Measurements from ENCODE around the gene CYBA. TPM values are rescaled to one million over a fixed set of nuclear protein-coding genes. Genes with fewer than 3 reads are reported as not detected.
A peak's percentile ranks its signal among the peaks of the same experiment; 100 is the strongest.
"Not testable (repeated sequence)": the region's sequence is repeated elsewhere in the genome, so short reads cannot be mapped to it uniquely, and the experiment has no call there.

CYBA gene
- total and polyA plus RNA-seq, 2 donors: 200 to 208 TPM

- Histone ChIP-seq H3K36me3 (ENCODE audit: control insufficient read depth in 2 of 2, insufficient read depth in 2 of 2, low read length in 1 of 2) (no peaks in the 10 kb centered on the region), H3K4me1 (ENCODE audit: control insufficient read depth in 2 of 2, insufficient read depth in 2 of 2, low read length in 2 of 2) (no peaks in the 10 kb centered on the region)
- 97% methylated on average over 10 of the region's 10 CpGs for WGBS
Observed at GRCh38 chr16:88669980-88670379, 19.1 kb upstream of the CYBA start.

GRCh38 chr16:88669493-88669892 lies 18.6 kb upstream of the CYBA start:
- H3K36me3 ChIP-seq (ENCODE audit: control insufficient read depth in 2 of 2, insufficient read depth in 2 of 2, low read length in 1 of 2); DNase-seq (ENCODE audit: low read depth in 6 of 9, low spot score in 9 of 9); H3K9me3 ChIP-seq (ENCODE audit: control insufficient read depth in 2 of 2, insufficient read depth in 1 of 2, low read length in 1 of 2); H3K27me3 ChIP-seq (ENCODE audit: control insufficient read depth in 2 of 2, insufficient read depth in 1 of 2, low read length in 1 of 2); H3K27ac ChIP-seq (ENCODE audit: low read depth in 1 of 2, low read length in 1 of 2); H3K4me1 ChIP-seq (ENCODE audit: control insufficient read depth in 2 of 2, insufficient read depth in 2 of 2, low read length in 2 of 2); H3K4me3 ChIP-seq (ENCODE audit: low read length in 2 of 2): not testable (repeated sequence)
- 97% methylated on average over 8 of the region's 8 CpGs for WGBS

More at GRCh38 chr16:88669980-88670379, 19.1 kb upstream of the CYBA start:
- DNase-seq (ENCODE audit: low read depth in 6 of 9, low spot score in 9 of 9): no peak
- no peaks in the 10 kb centered on the region for H3K27me3 ChIP-seq (ENCODE audit: control insufficient read depth in 2 of 2, insufficient read depth in 1 of 2, low read length in 1 of 2)
- H3K4me3 ChIP-seq (ENCODE audit: low read length in 2 of 2): no peak overlapping the region
- H3K9me3 ChIP-seq (ENCODE audit: control insufficient read depth in 2 of 2, insufficient read depth in 1 of 2, low read length in 1 of 2): no peaks in the 10 kb centered on the region
- no peak overlapping the region for H3K27ac ChIP-seq (ENCODE audit: low read depth in 1 of 2, low read length in 1 of 2)

- DNase-seq (ENCODE audit: low read depth in 6 of 9, low spot score in 9 of 9): no peak
- no peak overlapping the region for H3K4me3 ChIP-seq (ENCODE audit: low read length in 2 of 2)
- no peak overlapping the region for H3K27ac ChIP-seq (ENCODE audit: low read depth in 1 of 2, low read length in 1 of 2)
- 91% methylated on average over 5 of the region's 5 CpGs for WGBS
- no peaks in the 10 kb centered on the region for H3K9me3 ChIP-seq (ENCODE audit: control insufficient read depth in 2 of 2, insufficient read depth in 1 of 2, low read length in 1 of 2)
- peaks cover 0 to 9% of the 10 kb centered on the region in 2 donors for H3K27me3 ChIP-seq (ENCODE audit: control insufficient read depth in 2 of 2, insufficient read depth in 1 of 2, low read length in 1 of 2)
- H3K36me3 ChIP-seq (ENCODE audit: control insufficient read depth in 2 of 2, insufficient read depth in 2 of 2, low read length in 1 of 2): no peaks in the 10 kb centered on the region
- peaks cover 0 to 8% of the 10 kb centered on the region in 2 donors for H3K4me1 ChIP-seq (ENCODE audit: control insufficient read depth in 2 of 2, insufficient read depth in 2 of 2, low read length in 2 of 2)
Observed at GRCh38 chr16:88667461-88667860, 16.6 kb upstream of the CYBA start.

DNA sequence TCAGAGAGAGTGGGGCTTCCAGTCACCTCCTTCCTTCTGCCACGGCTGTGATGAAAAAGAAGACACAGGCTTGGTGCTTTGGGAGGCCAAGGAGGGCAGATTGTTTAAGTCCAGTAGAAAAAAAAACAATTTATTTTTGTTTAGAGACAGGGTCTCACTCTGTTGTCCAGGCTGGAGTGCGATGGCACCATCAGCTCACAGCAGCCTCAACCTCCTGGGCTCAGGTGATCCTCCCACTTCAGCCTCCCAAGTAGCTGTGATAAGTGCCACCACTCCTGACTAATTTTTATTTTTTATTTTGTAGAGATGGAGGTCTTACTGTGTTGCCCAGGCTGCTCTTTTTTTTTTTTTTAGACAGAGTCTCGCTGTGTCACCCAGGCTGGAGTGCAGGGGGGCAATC lies 14.7 kb upstream of the CYBA start:
- Histone ChIP-seq H3K9me3 (ENCODE audit: control insufficient read depth in 2 of 2, insufficient read depth in 1 of 2, low read length in 1 of 2) (no peaks in the 10 kb centered on the region), H3K27me3 (ENCODE audit: control insufficient read depth in 2 of 2, insufficient read depth in 1 of 2, low read length in 1 of 2) (peaks cover 0 to 13% of the 10 kb centered on the region in 2 donors), H3K4me1 (ENCODE audit: control insufficient read depth in 2 of 2, insufficient read depth in 2 of 2, low read length in 2 of 2) (peaks cover 4 to 13% of the 10 kb centered on the region in 2 donors), H3K36me3 (ENCODE audit: control insufficient read depth in 2 of 2, insufficient read depth in 2 of 2, low read length in 1 of 2) (no peaks in the 10 kb centered on the region), H3K27ac (ENCODE audit: low read depth in 1 of 2, low read length in 1 of 2) (no peak overlapping the region), H3K4me3 (ENCODE audit: low read length in 2 of 2) (no peak overlapping the region)
- DNase-seq (ENCODE audit: low read depth in 6 of 9, low spot score in 9 of 9): no peak
- 98% methylated on average over 3 of the region's 3 CpGs for WGBS

DNA sequence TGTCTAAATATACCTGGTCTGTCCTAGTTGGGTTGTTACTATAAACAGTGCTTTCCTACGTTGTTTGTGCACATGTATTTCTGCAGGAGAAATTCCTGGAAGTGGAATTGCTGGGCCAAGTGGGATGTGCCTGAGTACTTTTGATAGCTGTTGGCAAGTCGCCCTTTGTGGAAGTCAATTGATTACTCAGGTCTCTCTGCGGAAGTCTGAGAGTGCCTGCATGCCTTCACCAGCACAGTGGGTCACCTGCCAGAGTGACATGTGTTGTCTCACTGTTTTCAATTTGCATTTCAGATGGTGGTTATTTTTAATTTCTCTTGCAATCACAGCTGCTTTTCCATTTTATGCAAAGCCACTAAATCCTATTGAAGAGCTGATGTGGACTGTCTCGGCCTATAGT lies 14.3 kb upstream of the CYBA start:
- no peaks in the 10 kb centered on the region for H3K9me3 ChIP-seq (ENCODE audit: control insufficient read depth in 2 of 2, insufficient read depth in 1 of 2, low read length in 1 of 2)
- peaks cover 4 to 13% of the 10 kb centered on the region in 2 donors for H3K4me1 ChIP-seq (ENCODE audit: control insufficient read depth in 2 of 2, insufficient read depth in 2 of 2, low read length in 2 of 2)
- H3K27me3 ChIP-seq (ENCODE audit: control insufficient read depth in 2 of 2, insufficient read depth in 1 of 2, low read length in 1 of 2): peaks cover 0 to 13% of the 10 kb centered on the region in 2 donors
- 95% methylated on average over 4 of the region's 4 CpGs for WGBS
- DNase-seq (ENCODE audit: low read depth in 6 of 9, low spot score in 9 of 9): no peak
- H3K36me3 ChIP-seq (ENCODE audit: control insufficient read depth in 2 of 2, insufficient read depth in 2 of 2, low read length in 1 of 2): no peaks in the 10 kb centered on the region
- no peak overlapping the region for H3K27ac ChIP-seq (ENCODE audit: low read depth in 1 of 2, low read length in 1 of 2)
- no peak overlapping the region for H3K4me3 ChIP-seq (ENCODE audit: low read length in 2 of 2)

DNA sequence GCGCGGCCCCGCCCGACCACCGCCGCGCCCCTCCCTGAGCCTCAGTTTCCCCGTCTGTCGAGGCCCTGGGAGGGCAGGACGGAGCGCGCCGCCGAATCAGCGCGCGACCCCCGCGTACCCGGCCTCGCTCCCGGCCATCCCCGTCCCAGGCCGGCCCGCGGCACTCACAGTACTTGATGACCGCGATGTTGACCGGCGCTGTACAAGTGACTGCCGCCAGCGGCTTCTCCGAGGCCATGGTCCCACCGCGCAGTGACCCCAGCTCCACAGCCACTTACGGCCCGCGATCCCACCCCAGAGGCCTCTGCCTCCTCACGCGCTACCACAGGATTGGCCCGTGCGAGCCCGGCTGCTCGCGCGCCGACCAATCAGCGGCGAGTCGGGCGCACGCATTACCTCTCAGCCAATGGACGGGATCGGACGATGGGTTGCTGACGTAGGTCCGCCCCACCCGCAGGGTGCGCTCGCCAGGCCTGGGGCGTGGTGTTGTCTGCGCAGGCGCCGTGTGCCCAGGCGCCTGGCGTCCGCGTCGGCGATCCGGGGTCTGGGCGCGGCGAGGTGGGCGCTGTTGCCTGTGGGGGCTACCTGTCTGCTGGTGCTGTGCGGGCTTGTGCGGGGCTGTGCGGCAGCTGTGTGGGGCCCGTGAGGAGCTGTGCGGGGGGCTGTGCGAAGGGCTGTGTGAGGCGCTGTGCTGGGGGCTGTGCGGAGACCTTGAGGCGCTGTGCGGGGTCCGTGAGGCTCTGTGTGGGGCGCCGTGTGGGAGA lies 12.2 kb upstream of the CYBA start, which contains the start of gene MVD:
MVD (minus strand) TSS at position 249 of the 764 bp plus-strand sequence; CDS start at position 238, 11 bp downstream.
- Histone ChIP-seq H3K27me3 (ENCODE audit: control insufficient read depth in 2 of 2, insufficient read depth in 1 of 2, low read length in 1 of 2) (peaks cover 0 to 13% of the 10 kb centered on the region in 2 donors), H3K27ac (ENCODE audit: low read depth in 1 of 2, low read length in 1 of 2) (peak within 1 kb of the TSS in 1 of 2 donors; percentile 73), H3K4me1 (ENCODE audit: control insufficient read depth in 2 of 2, insufficient read depth in 2 of 2, low read length in 2 of 2) (peaks cover 4 to 13% of the 10 kb centered on the region in 2 donors), H3K36me3 (ENCODE audit: control insufficient read depth in 2 of 2, insufficient read depth in 2 of 2, low read length in 1 of 2) (peaks cover 0 to 3% of the 10 kb centered on the region in 2 donors), H3K4me3 (ENCODE audit: low read length in 2 of 2) (peak within 1 kb of the TSS; percentile 61 to 82), H3K9me3 (ENCODE audit: control insufficient read depth in 2 of 2, insufficient read depth in 1 of 2, low read length in 1 of 2) (peaks cover 0 to 2% of the 10 kb centered on the region in 2 donors)
- under 1% methylated on average over 88 of the region's 88 CpGs for WGBS
- peak; percentile 91 to 97 (median 94) for DNase-seq (ENCODE audit: low read depth in 6 of 9, low spot score in 9 of 9)

- DNase-seq (ENCODE audit: low read depth in 6 of 9, low spot score in 9 of 9): no peak
- Histone ChIP-seq H3K4me1 (ENCODE audit: control insufficient read depth in 2 of 2, insufficient read depth in 2 of 2, low read length in 2 of 2) (peaks cover 4 to 13% of the 10 kb centered on the region in 2 donors), H3K36me3 (ENCODE audit: control insufficient read depth in 2 of 2, insufficient read depth in 2 of 2, low read length in 1 of 2) (peaks cover 3 to 4% of the 10 kb centered on the region in 2 donors), H3K4me3 (ENCODE audit: low read length in 2 of 2) (peak overlapping the region; percentile 61 to 82), H3K9me3 (ENCODE audit: control insufficient read depth in 2 of 2, insufficient read depth in 1 of 2, low read length in 1 of 2) (peaks cover 0 to 2% of the 10 kb centered on the region in 2 donors), H3K27ac (ENCODE audit: low read depth in 1 of 2, low read length in 1 of 2) (peak overlapping the region in 1 of 2 donors; percentile 43), H3K27me3 (ENCODE audit: control insufficient read depth in 2 of 2, insufficient read depth in 1 of 2, low read length in 1 of 2) (peaks cover 0 to 13% of the 10 kb centered on the region in 2 donors)
- WGBS: 4% methylated on average over 49 of the region's 49 CpGs
Observed at GRCh38 chr16:88662222-88662842, 11.5 kb upstream of the CYBA start.

DNA sequence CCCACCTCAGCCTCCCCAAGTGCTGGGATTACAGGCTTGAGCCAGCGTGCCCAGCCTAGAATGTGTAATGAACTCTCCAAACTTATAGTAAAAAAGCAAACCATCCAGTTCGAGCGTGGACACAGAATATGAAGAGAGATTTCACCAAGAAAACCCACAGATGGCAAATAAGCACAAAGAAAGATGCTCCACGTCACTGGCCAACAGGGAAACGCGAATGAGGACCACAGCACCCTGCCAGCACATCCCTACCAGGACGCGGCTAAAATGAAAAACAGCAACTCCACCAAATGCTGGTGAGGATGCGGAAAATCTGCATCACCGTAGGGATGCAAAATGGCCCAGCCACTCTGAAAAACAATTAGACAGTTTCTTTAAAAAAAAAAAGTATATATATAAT lies 10.6 kb upstream of the CYBA start:
- Histone ChIP-seq H3K4me3 (ENCODE audit: low read length in 2 of 2) (no peak overlapping the region), H3K36me3 (ENCODE audit: control insufficient read depth in 2 of 2, insufficient read depth in 2 of 2, low read length in 1 of 2) (peaks cover 3 to 4% of the 10 kb centered on the region in 2 donors), H3K4me1 (ENCODE audit: control insufficient read depth in 2 of 2, insufficient read depth in 2 of 2, low read length in 2 of 2) (peaks cover 4 to 13% of the 10 kb centered on the region in 2 donors), H3K9me3 (ENCODE audit: control insufficient read depth in 2 of 2, insufficient read depth in 1 of 2, low read length in 1 of 2) (peaks cover 0 to 2% of the 10 kb centered on the region in 2 donors), H3K27me3 (ENCODE audit: control insufficient read depth in 2 of 2, insufficient read depth in 1 of 2, low read length in 1 of 2) (peaks cover 0 to 13% of the 10 kb centered on the region in 2 donors), H3K27ac (ENCODE audit: low read depth in 1 of 2, low read length in 1 of 2) (no peak overlapping the region)
- WGBS: 96% methylated on average over 10 of the region's 10 CpGs
- no peak for DNase-seq (ENCODE audit: low read depth in 6 of 9, low spot score in 9 of 9)

DNA sequence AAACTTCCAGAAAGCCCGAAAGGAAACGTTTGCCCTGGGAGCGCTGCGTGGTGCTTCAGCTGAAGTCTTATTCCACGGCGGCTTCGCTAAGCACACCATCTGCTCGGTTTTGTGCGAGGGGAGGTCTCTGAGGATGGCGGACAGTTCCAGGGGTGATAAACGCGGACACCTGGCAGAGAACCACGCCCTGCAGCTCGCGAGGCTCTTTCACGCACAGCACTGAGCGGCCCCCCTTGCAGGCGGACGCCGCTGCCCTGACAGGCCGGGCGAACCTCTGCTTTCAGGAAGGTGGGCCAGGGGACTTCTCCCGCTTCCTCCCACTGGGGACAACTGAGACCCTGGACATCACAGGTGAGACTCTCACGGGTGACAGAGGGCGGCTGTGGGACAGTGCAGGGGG lies 8.3 kb upstream of the CYBA start:
- Histone ChIP-seq H3K36me3 (ENCODE audit: control insufficient read depth in 2 of 2, insufficient read depth in 2 of 2, low read length in 1 of 2) (peaks cover 12 to 15% of the 10 kb centered on the region in 2 donors), H3K27ac (ENCODE audit: low read depth in 1 of 2, low read length in 1 of 2) (no peak overlapping the region), H3K4me1 (ENCODE audit: control insufficient read depth in 2 of 2, insufficient read depth in 2 of 2, low read length in 2 of 2) (peaks cover 4 to 12% of the 10 kb centered on the region in 2 donors), H3K27me3 (ENCODE audit: control insufficient read depth in 2 of 2, insufficient read depth in 1 of 2, low read length in 1 of 2) (peaks cover 0 to 11% of the 10 kb centered on the region in 2 donors), H3K9me3 (ENCODE audit: control insufficient read depth in 2 of 2, insufficient read depth in 1 of 2, low read length in 1 of 2) (peaks cover 0 to 8% of the 10 kb centered on the region in 2 donors), H3K4me3 (ENCODE audit: low read length in 2 of 2) (no peak overlapping the region)
- no peak for DNase-seq (ENCODE audit: low read depth in 6 of 9, low spot score in 9 of 9)
- WGBS: 98% methylated on average over 25 of the region's 25 CpGs
